ENCODE results near the gene TBCA. TPM values are rescaled to one million over a fixed set of nuclear protein-coding genes. Genes with fewer than 3 reads are reported as not detected.
"Not testable (repeated sequence)": the region's sequence is repeated elsewhere in the genome, so short reads cannot be mapped to it uniquely, and the experiment has no call there.

Gene TBCA
- total RNA-seq, 1 experiment from 2014 or later: 54.9 TPM

DNA sequence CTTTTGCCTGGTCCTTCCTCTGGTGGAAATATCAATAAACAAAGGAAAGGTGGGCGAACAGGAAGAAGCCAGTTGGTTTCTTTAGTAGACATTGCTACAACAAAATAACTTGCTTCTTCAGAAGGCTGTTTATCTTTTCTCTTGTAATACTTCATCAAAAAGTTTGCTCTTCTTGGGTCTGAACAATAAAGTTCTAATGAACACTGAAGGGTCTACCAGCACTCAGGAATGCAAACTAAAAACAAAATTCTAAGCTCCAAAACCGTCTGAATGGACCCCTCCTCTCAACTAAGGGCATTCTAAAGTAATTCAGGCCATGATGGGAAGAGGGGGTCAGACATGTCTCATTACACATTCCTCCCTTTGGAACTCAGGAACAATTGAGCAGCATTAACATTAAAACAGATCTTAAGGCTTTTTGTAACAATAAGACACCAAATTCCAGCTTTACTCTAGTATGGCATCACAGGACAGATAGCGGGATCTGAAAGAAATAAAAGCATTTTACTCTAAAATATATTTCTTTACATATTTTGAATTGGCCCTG lies 2.3 kb downstream of the TBCA start:
- DNase-seq (ENCODE audit: low spot score): no peak

GRCh38 chr5:77772729-77773128 lies 3.4 kb downstream of the TBCA start:
- no peak for DNase-seq (ENCODE audit: low spot score)

DNA sequence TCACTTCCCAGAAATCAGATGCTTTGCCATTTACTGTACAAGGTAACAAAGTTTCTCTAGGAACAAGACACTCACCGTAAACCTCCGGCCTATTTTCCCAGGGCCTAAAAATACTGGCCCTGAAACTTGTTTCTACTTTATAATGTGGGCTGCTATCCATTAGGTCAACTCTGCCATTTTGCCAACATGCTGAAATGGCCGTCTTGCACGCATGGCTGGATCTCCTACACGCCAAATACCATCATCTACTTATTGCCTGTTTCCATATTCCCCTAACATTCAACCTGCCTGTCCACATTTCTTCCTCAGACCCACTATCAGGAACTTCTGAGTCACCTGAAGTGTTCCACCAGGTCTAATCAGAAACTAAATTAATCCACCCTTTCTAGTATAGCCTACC lies 4.7 kb downstream of the TBCA start:
- no peak for DNase-seq (ENCODE audit: low spot score)

GRCh38 chr5:77770293-77771005 lies 5.7 kb downstream of the TBCA start:
- DNase-seq (ENCODE audit: low spot score): no peak

- no peak for DNase-seq (ENCODE audit: low spot score)
These were observed 7.2 kb downstream of the TBCA start for GRCh38 chr5:77768978-77769377.

DNA sequence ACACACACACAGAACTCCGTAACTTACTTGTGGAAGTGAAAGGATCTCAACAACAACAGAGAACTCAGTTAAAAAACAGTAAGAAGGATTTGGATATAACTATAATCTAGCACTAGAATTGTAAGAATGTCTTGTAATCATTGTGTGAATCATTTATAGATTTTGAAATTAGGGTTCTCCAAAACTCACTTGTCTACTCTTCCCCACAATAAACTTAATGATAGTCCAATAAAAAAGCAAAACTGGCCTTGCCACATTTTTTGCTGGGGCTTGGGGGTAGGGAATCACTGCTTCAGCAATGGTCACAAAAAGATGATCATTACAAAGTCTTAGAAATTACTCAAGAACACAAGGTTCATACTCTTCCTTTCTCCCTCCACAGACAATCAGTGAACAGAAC lies 8.8 kb downstream of the TBCA start:
- DNase-seq (ENCODE audit: low spot score): peak; percentile 15

DNA sequence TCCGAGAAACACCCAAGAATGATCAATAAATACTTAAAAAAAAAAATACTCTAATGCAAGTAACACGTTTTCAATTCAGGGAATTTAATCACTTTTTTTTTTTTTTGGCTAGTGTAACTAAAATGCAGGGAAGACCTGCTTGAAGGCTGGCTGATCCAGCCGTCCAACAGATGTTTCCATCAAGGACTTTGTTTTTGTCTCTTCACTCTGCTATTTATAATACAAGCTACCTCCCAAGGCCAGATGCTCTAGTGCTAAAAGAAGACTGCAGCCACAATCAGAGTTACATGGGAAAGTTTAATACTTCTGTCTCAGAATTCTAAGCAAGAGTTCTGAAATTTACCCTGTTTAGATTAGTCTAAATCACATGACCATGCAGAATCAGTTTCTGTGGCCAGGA lies 14.5 kb downstream of the TBCA start:
- no peak for DNase-seq (ENCODE audit: low spot score)

- no peak for DNase-seq (ENCODE audit: low spot score)
These were observed 17.8 kb downstream of the TBCA start for GRCh38 chr5:77758141-77758938.

GRCh38 chr5:77751328-77752023 lies 24.7 kb downstream of the TBCA start:
- no peak for DNase-seq (ENCODE audit: low spot score)

DNA sequence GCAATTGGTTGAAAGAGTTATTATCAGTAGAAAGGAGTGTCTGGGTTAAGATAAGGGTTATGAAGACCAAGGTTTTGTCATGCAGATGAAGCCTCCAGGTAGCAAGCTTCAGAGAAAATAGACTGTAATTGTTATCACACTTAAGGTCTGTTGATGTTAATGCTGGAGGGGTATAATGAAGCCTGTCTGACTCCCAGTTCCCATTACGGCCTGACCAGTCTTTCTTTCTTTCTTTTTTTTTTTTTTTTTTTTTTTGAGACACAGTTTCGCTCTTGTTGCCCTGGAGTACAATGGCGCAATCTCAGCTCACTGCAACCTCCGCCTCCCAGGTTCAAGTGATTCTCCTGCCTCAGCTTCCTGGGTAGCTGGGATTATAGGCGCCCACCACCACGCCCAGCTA lies 25.2 kb downstream of the TBCA start:
- DNase-seq (ENCODE audit: low spot score): not testable (repeated sequence)

GRCh38 chr5:77748160-77748559 lies 28.0 kb downstream of the TBCA start:
- no peak for DNase-seq (ENCODE audit: low spot score)

- no peak for DNase-seq (ENCODE audit: low spot score)
These were observed 32.0 kb downstream of the TBCA start for GRCh38 chr5:77744116-77744515.

DNA sequence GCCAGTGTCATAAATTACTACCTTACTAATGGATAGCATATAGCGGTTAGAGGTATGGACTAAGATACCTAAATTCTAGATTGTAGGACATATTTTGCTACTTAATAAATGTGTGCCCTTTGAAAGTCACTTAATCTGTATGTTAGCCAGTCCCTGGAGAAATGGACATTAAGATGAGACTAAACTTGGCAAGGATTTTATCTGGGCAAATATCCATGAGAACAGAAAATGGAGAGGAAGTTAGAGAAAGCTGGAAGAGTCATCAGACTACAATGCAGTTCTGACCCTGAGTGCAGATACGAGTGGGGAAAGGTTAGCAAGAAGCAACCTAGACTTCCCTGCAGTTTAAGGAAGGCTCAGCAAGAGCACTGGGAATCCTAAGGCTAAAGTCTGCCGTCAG lies 33.0 kb downstream of the TBCA start:
- no peak for DNase-seq (ENCODE audit: low spot score)

DNA sequence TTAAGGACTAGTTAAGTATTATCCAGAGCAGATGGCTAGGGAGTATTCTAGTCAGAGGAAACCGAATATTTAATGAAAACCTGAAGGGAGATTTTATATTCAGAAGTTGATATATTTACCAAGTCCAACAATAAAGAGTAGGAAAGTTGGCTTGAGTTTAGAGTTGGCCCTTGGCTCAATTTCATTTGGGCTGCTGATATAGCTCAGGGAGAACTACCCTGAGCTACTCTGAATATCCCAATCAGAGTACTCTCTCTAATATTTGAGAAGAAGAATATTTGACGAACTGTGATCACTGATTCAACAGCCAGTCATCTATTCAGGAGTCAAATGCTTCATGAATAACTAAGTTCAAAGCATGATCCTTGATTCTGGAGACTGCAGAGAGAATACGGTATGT lies 34.5 kb downstream of the TBCA start:
- no peak for DNase-seq (ENCODE audit: low spot score)

DNA sequence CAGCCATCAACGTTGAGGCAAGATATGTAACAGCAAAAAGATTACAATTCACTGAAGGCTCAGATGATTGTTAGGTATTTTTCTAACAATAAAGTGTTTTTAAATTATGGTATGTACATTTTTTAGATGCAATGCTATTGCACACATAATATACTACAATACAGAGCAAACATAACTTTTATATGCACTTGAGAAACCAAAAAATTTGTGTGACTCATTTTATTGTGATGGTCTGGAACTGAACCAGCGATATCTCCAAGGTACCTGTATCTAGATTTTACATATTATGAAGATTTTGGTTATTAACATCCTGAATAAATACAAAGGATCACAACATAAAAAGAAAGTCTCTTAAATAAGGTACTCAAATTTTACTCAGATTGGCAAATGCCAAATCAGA lies 41.3 kb downstream of the TBCA start:
- DNase-seq (ENCODE audit: low spot score): no peak

DNA sequence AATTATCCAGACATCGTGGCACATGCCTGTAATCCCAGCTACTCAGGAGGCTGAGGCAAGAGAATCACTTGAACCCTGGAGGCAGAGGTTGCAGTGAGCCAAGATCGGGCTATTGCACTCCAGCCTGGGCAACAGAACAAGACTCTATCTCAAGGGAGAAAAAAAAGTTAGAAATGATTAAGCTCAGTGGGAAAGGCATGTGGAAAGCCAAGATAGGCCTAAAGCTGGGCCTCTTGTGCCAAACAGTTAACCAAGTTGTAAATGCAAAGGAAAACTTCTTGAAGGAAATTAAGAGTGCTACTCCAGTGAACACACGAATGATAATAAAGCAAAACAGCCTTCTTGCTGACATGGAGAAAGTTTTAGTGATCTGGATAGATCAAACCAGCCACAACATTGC lies 43.0 kb downstream of the TBCA start:
- DNase-seq (ENCODE audit: low spot score): no peak

GRCh38 chr5:77727190-77727589 lies 48.9 kb downstream of the TBCA start:
- DNase-seq (ENCODE audit: low spot score): no peak

DNA sequence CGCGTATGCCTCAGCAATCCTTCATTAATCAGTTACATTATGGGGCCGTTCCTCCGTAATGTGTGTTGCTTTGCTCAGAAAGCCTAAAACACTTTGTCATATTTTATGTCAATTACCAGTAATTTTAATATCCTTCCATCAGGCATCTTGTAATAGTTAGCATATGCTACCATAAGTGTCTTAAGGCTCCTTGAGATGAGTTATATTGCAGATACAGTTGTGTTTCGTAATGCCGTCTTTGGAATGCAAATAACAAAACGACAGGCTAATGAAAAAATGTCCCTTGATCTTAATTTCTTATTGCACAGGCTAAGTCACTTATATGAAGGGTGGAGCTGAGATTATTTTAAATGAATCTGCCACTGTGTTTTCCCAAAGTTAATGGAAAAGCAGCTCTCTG lies 50.5 kb downstream of the TBCA start:
- no peak for DNase-seq (ENCODE audit: low spot score)

- DNase-seq (ENCODE audit: low spot score): no peak
These were observed 51.2 kb downstream of the TBCA start for GRCh38 chr5:77724934-77725333.

DNA sequence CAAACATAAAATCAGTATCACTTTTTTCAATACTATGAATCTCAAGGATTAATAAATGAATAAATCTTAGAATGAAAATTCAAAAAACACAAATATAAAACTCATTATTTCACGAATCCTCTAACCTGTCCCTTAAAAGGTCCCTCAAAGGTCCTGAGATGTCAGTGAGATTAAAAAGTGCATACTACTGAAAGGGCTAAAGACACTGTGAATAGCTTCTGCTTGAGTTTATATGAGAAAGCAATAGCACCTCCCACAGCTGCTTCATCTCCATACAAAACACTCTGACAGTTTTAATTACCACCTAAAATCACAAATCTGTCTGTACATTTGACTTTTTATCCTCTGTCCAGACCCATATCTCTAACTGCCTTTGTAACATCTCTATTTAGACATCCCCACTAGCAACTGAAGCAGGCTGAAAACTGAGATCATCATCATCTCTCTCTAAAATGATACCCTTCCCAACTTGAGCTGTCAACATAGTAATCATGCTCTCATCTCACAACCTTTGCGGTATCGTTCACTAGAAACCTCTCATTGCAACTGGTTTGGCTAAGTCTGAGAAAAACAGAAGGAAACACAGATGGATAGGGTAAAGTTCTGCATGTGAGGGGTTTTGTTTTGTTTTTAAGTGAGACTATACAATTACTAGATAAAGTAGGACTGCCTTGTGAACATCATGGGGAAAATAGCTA lies 56.3 kb downstream of the TBCA start:
- DNase-seq (ENCODE audit: low spot score): no peak

DNA sequence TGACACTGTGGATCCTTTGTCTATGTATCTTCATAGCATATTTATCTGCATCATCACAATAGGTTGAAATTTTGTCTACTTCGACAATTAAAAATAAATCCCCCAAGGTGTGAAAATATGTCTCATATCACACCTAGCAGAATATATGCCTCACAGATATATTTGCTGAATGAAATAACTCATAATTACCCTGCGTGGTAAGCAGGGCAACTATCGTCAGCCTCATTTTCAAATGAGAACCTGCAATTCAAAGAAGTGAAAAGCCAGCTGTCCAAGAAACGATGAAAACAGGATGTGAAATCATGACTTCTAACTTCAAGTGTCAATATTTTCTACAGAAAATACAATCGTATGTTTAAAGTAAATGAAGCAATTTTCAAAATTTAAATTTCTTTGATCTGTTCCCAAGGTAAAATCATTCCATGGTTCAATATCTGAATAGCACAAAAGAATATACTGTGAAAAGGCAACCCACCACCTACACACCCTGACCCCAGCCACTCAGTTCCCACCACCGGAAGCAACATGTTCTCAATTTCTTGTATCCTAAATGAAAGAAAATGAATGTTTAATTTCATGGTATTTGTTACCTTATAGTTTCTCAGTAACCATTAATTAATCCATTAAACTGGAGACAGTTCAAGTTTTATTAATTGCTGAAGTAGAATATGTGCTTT lies 57.1 kb downstream of the TBCA start:
- no peak for DNase-seq (ENCODE audit: low spot score)

All from HT-29 (cell line).